BE2C (cell line): ENCODE data around the gene TIMM50. TPM values are rescaled to one million over a fixed set of nuclear protein-coding genes. Genes with fewer than 3 reads are reported as not detected.

Experiments used
- DNase-seq: peaks from one replicate; pipeline ENCODE4 v3.0.0-alpha.2; 2020
- H3K27me3 ChIP-seq: fragments of 250-450 bp; sonication (Bioruptor Pico); 2 replicates; pipeline ENCODE4 v1.5.1; 2020; ENCODE audit warnings: mild to moderate bottlenecking
- H3K36me3 ChIP-seq: fragments of 250-450 bp; sonication (Bioruptor Pico); 2 replicates; pipeline ENCODE4 v1.5.1; 2020; ENCODE audit warnings: mild to moderate bottlenecking
- H3K4me1 ChIP-seq: fragments of 250-450 bp; sonication (Bioruptor Pico); 2 replicates; pipeline ENCODE4 v1.5.1; 2020
- H3K4me3 ChIP-seq: 2 replicates; pipeline ENCODE4 v1.5.1; 2011; ENCODE audit warnings: low read depth, low read length
- H3K9me3 ChIP-seq: fragments of 250-450 bp; sonication (Bioruptor Pico); 2 replicates; pipeline ENCODE4 v1.5.1; 2020
- polyA plus RNA-seq: library from polyadenylated mRNA; unstranded; fragments of >200 nt; gene quantifications from one replicate; pipeline ENCODE4 v1.2.1, GENCODE V29; 2012; ENCODE audit warnings: low read depth, missing spikeins; ENCODE audit not compliant: insufficient read length, insufficient read depth
- TF ChIP-seq, protein P1 (sequence below): IDR thresholded peaks from 2 replicates; pipeline ENCODE4 v1.5.1; 2012; ENCODE audit warnings: mild to moderate bottlenecking, low read depth, low read length

Gene TIMM50
- polyA plus RNA-seq = 229 TPM

DNA sequence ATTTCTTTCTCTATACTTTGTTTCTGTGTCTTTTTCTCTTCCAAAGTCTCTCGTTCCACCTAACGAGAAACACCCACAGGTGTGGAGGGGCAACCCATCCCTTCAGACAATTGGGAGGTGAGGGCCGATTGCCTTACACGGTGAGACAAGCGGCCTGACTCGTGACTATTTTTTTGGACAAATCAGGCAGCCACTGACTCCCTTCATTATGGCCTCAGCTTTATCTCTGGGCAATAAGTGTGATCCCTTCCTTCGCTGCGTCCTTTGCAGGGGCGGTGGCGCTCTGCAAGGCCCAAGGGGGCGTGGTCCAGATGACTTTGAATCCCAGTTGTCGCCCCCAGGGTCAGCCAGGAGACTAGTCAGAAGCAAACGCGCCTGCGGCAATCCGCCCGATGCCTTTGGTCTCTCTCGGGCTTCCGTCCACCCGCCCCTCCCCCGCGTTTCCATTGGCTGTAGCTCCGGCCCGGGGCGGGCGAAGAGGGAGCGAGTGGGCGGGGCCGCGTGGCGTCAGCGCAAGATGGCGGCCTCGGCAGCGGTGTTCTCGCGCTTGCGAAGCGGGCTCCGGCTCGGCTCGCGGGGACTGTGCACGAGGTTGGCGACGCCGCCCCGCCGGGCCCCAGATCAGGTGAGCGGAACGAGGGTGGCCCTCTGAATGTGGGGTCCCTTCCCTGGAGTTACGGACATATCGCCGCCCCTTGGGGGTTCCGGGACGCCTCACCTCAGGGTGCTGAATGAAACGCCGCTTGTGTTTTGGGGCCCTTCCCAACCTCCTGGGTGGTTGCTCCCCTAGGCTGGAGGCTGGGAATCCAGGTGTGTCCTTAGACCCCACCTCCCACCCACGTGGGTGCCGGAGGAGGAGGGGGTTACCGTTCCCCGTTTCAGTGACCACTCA lies at the start of gene TIMM50:
Gene TIMM50 (plus strand): TSS at position 502 of the 892 bp plus-strand sequence. CDS start 16 bp downstream, at position 518.
- no peaks in the 10 kb centered on the region for H3K9me3 ChIP-seq
- peak; percentile 100 for DNase-seq
- peak within 1 kb of the TSS; percentile 80 for H3K4me3 ChIP-seq
- H3K36me3 ChIP-seq = peaks cover 21% of the 10 kb centered on the region
- H3K4me1 ChIP-seq = peaks cover 4% of the 10 kb centered on the region; the same call in 1 of the 2 replicates
- H3K27me3 ChIP-seq = no peaks in the 10 kb centered on the region
- TF ChIP-seq, protein P1, sequence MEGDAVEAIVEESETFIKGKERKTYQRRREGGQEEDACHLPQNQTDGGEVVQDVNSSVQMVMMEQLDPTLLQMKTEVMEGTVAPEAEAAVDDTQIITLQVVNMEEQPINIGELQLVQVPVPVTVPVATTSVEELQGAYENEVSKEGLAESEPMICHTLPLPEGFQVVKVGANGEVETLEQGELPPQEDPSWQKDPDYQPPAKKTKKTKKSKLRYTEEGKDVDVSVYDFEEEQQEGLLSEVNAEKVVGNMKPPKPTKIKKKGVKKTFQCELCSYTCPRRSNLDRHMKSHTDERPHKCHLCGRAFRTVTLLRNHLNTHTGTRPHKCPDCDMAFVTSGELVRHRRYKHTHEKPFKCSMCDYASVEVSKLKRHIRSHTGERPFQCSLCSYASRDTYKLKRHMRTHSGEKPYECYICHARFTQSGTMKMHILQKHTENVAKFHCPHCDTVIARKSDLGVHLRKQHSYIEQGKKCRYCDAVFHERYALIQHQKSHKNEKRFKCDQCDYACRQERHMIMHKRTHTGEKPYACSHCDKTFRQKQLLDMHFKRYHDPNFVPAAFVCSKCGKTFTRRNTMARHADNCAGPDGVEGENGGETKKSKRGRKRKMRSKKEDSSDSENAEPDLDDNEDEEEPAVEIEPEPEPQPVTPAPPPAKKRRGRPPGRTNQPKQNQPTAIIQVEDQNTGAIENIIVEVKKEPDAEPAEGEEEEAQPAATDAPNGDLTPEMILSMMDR = no peak

DNA sequence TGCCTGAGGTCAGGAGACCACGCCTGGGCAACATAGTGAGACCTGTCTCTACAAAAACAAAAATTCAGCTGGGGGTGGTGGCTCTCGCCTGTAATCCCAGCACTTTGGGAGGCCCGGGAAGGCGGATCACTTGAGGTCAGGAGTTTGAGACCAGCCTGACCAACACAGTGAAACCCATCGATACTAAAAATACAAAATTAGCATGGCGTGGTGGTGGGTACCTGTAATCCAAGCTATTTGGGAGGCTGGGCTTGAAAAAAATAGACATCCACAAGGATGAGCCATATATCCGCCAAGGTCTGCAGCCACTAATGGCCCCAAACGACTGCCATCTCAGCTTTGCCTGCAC lies 48.0 kb upstream of the TIMM50 start:
- Histone ChIP-seq H3K4me3 (no peak overlapping the region), H3K4me1 (peaks cover 3% of the 10 kb centered on the region; the same call in 1 of the 2 replicates), H3K36me3 (peaks cover 38% of the 10 kb centered on the region)

DNA sequence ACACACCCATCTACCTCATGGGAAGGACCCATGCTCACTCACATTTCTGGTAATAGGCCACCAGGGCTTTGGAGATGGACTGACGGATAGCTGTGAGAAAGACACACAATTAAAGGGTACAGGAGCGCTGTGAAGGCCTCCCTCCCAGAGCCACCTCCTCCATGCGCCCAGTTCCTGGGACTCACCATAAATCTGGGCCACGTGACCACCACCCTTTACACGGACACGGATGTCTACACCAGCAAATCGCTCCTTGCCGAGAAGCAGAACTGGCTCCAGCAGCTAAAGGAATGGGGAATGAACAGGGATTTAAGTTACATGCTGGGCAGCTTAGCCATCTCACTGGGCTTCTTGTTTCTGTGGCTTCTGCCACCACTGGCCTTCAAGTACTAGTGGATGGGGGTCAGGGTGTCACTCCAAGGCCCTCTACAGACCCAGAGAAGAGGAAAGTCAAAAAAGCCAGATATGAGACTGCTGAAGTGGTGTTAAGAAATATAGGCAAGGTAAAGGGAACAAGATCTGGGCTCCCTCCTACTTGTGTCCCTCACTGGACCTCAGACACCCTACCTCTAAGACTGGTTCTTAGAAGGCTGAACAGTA lies 47.1 kb upstream of the TIMM50 start:
- no peak for DNase-seq
- TF ChIP-seq, protein P1 = no peak
- Histone ChIP-seq H3K9me3 (no peaks in the 10 kb centered on the region), H3K4me1 (peaks cover 3% of the 10 kb centered on the region; the same call in 1 of the 2 replicates), H3K4me3 (no peak overlapping the region), H3K36me3 (peaks cover 38% of the 10 kb centered on the region), H3K27me3 (no peaks in the 10 kb centered on the region)

More for the DNA sequence above, 48.0 kb upstream of the TIMM50 start:
- no peak for DNase-seq
- TF ChIP-seq, protein P1 = no peak
- no peaks in the 10 kb centered on the region for H3K9me3 ChIP-seq
- H3K27me3 ChIP-seq = no peaks in the 10 kb centered on the region

DNA sequence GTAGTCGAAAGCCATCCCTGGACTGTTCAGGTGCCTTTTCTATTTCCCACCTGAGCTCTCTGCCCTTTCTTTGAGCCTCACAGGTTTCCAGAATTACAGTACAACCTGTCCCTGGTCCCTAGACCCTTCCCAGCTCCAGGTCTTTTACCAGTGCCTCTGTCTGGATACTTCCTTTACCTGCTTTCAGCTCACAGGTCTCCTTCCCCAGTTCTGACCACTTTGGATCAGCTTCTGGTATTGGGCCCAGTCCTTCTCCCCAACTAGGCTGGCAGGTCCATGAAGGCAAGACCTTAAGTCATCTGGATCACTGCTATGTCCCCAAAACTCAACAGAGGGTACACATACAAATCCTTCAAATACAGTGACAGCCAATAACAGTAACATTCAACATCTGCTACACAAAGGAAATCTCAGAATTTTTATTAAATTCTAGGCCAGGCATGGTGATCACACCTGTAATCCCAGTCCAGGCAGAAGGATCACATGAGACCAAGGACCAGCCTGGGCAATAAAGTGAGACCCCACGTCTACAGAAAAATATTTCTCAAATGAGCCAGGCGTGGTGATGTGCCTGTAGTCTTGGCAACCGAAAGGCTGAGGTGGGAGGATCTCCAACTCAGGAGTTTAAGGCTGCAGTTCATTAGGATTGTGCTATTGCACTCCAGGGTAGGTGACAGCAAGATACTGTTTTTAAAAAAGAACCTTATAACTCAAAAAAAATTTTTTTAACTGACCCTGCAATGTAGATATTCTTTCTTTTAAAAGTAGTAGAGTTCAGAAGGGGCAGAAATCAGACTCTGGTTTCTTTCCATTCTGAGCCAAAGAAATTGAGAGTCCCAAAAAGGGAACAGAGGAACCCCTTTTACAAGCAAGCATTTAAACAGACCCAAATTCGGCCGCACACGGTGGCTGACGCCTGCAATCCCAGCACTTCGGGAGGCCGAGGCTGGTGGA lies 46.2 kb upstream of the TIMM50 start:
- Histone ChIP-seq H3K27me3 (no peaks in the 10 kb centered on the region), H3K9me3 (no peaks in the 10 kb centered on the region), H3K36me3 (peaks cover 38% of the 10 kb centered on the region), H3K4me1 (peaks cover 3% of the 10 kb centered on the region; the same call in 1 of the 2 replicates), H3K4me3 (peak overlapping the region; percentile 99)
- no peak for DNase-seq
- TF ChIP-seq, protein P1 = no peak

DNA sequence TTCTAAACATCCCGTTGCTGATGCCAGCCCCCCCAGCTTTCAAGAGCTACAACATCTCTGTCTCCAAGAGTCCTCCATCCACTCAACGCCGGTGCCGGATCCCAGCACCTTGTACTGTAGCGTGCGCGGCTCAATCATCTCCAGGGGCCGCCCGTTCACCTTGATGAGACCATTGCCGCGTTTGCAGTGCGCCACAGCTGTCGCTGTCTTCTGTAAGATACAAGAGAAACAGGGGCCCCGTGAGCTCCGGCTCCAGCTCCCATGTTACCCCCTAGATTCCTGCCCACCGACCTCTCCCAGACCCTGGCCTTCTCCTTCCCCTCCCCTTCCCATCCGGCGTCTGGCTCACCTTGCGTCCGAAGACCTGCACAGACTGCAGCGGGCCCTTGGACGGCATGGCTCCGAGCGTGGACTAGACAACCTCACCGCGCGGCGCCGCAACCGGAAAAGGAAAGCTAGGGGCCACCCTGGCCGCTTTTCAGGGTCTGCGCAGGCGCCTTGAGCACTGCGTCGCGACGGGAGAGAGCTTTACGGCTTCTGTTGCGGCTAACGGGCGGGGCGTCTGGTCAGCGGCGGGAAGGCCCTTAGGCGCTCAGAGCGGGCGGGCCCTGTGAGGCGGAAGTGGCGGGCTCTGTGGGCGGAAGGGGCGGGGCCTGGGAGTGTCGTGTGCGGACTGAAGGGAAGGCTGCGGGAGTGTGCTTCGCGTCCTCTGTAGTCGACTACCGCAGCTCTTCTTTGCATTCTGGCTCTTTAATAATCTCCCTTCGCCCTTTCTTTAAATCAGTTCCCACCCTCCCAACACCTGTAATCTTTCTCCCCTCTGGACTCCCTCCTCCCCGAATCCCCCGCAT lies 44.9 kb upstream of the TIMM50 start, which contains the start of gene RPS16:
Gene RPS16 (minus strand): TSS at position 451 of the 851 bp plus-strand sequence. CDS start 54 bp downstream, at position 397.
- Histone ChIP-seq H3K27me3 (no peaks in the 10 kb centered on the region), H3K4me3 (peak within 1 kb of the TSS; percentile 99), H3K4me1 (peaks cover 3% of the 10 kb centered on the region; the same call in 1 of the 2 replicates), H3K36me3 (peaks cover 38% of the 10 kb centered on the region), H3K9me3 (no peaks in the 10 kb centered on the region)
- TF ChIP-seq, protein P1 = no peak
- DNase-seq = peak; percentile 99
